Endothelial cell (in vitro differentiated cells): ENCODE data around the gene STAT1. TPM values are rescaled to one million over a fixed set of nuclear protein-coding genes. Genes with fewer than 3 reads are reported as not detected.
"Not testable (repeated sequence)": the region's sequence is repeated elsewhere in the genome, so short reads cannot be mapped to it uniquely, and the experiment has no call there.

Source experiments
- DNase-seq: peaks from one replicate; pipeline ENCODE4 v3.0.0; 2021; ENCODE audit warnings: low spot score
- H3K27ac Mint-ChIP-seq: one replicate; pipeline ENCODE4 v1.8.0; 2021; ENCODE audit warnings: mixed read lengths, inconsistent platforms; ENCODE audit not compliant: unreplicated experiment
- H3K27me3 Mint-ChIP-seq: one replicate; pipeline ENCODE4 v1.8.0; 2021; ENCODE audit warnings: mild to moderate bottlenecking, moderate library complexity, mixed read lengths, inconsistent platforms; ENCODE audit not compliant: unreplicated experiment
- H3K36me3 Mint-ChIP-seq: one replicate; pipeline ENCODE4 v1.8.0; 2021; ENCODE audit warnings: mild to moderate bottlenecking, low read depth, mixed read lengths, inconsistent platforms; ENCODE audit not compliant: unreplicated experiment
- H3K4me1 Mint-ChIP-seq: one replicate; pipeline ENCODE4 v1.8.0; 2021; ENCODE audit warnings: mild to moderate bottlenecking, mixed read lengths, inconsistent platforms; ENCODE audit not compliant: unreplicated experiment
- H3K4me3 Mint-ChIP-seq: one replicate; pipeline ENCODE4 v1.8.0; 2021; ENCODE audit warnings: mild to moderate bottlenecking, mixed read lengths, inconsistent platforms; ENCODE audit not compliant: unreplicated experiment
- H3K9me3 Mint-ChIP-seq: one replicate; pipeline ENCODE4 v1.8.0; 2021; ENCODE audit warnings: mixed read lengths, inconsistent platforms; ENCODE audit not compliant: unreplicated experiment
- CTCF ChIP-seq: fragments of 200-600 bp; sonication (generic); IDR thresholded peaks from one replicate; pipeline ENCODE4 v1.5.0; 2021; ENCODE audit warnings: antibody characterized with exemption; ENCODE audit not compliant: unreplicated experiment
- total RNA-seq: library from RNA; stranded (reverse); fragmentation: NEBNext Ultra II Directional; extraction: Animal tissue kit (Norgen Biotek cat#: 25700); gene quantifications from one replicate; pipeline ENCODE4 v1.2.1, GENCODE V29; 2021; ENCODE audit not compliant: unreplicated experiment

The STAT1 gene
- total RNA-seq, 1 donor from 2014 or later = 30.1 TPM

DNA sequence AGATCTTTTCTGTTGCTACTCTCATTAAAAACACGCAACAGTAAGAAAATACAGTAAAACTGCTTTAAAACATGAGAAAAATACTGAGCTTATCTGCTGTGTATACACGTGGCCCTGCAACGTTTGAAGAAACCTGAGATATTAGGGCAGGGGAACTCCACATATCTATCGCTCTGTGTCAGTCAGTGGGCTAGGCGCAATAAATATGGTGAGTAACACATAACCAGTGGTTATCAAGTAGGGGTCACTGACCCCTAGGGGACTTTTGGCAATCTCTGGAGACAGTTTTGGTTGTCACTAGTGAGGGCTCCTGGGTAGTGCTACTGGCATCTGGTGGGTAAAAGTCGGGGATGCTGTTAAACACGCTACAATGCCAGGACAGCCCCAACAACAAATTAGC is 14.9 kb downstream of the STAT1 start:
- Mint-ChIP-seq H3K27ac (no peak overlapping the region), H3K36me3 (peaks cover 44% of the 10 kb centered on the region), H3K4me3 (no peak overlapping the region), H3K4me1 (no peaks in the 10 kb centered on the region), H3K27me3 (peaks cover 1% of the 10 kb centered on the region), H3K9me3 (no peaks in the 10 kb centered on the region)
- TF ChIP-seq CTCF = no peak
- no peak for DNase-seq

- no peak for TF ChIP-seq CTCF
These were observed 16.4 kb downstream of the STAT1 start for GRCh38 chr2:190997526-190998113.

GRCh38 chr2:190996947-190997346 is 17.0 kb downstream of the STAT1 start:
- Mint-ChIP-seq H3K4me3 (peak overlapping the region; percentile 8), H3K36me3 (peaks cover 43% of the 10 kb centered on the region), H3K27ac (no peak overlapping the region), H3K4me1 (no peaks in the 10 kb centered on the region), H3K9me3 (no peaks in the 10 kb centered on the region), H3K27me3 (no peaks in the 10 kb centered on the region)
- TF ChIP-seq CTCF = no peak
- no peak for DNase-seq

More at GRCh38 chr2:190997526-190998113, 16.4 kb downstream of the STAT1 start:
- H3K36me3 Mint-ChIP-seq = peaks cover 43% of the 10 kb centered on the region
- no peak overlapping the region for H3K27ac Mint-ChIP-seq
- no peaks in the 10 kb centered on the region for H3K4me1 Mint-ChIP-seq
- H3K9me3 Mint-ChIP-seq = no peaks in the 10 kb centered on the region
- no peak overlapping the region for H3K4me3 Mint-ChIP-seq
- DNase-seq = no peak
- H3K27me3 Mint-ChIP-seq = no peaks in the 10 kb centered on the region

GRCh38 chr2:190996338-190996946 is 17.5 kb downstream of the STAT1 start:
- Mint-ChIP-seq H3K4me3 (peak overlapping the region; percentile 8), H3K4me1 (no peaks in the 10 kb centered on the region), H3K27ac (no peak overlapping the region), H3K36me3 (peaks cover 43% of the 10 kb centered on the region), H3K27me3 (no peaks in the 10 kb centered on the region), H3K9me3 (no peaks in the 10 kb centered on the region)
- TF ChIP-seq CTCF = peak; percentile 25
- peak; percentile 49 for DNase-seq

GRCh38 chr2:190995315-190995714 is 18.7 kb downstream of the STAT1 start:
- not testable (repeated sequence) for H3K4me1 Mint-ChIP-seq, H3K9me3 Mint-ChIP-seq, H3K27ac Mint-ChIP-seq, DNase-seq, H3K27me3 Mint-ChIP-seq
- Mint-ChIP-seq H3K4me3 (peak overlapping the region; percentile 65), H3K36me3 (peaks cover 45% of the 10 kb centered on the region)
